Lower leg skin (tissue), 4 donors: ENCODE data around the gene PANK4. TPM values are rescaled to one million over a fixed set of nuclear protein-coding genes. Genes with fewer than 3 reads are reported as not detected.

ENCODE experiments used
- DNase-seq, 2 donors: peaks; one replicate each; pipeline ENCODE4 v3.0.0-alpha.2; 2019; ENCODE audit warnings: low spot score in 2 of 2
- H3K4me3 ChIP-seq: fragments of 200-600 bp; sonication (generic); 2 replicates; pipeline ENCODE4 v1.5.1; 2017; ENCODE audit warnings: mild to moderate bottlenecking, low read depth; ENCODE audit not compliant: poor library complexity, severe bottlenecking
- POLR2A ChIP-seq, 2 donors: fragments of 450-650 bp; IDR thresholded peaks; one replicate each; pipeline ENCODE4 v1.6.1; 2016 to 2017; ENCODE audit warnings: antibody characterized with exemption in 2 of 2, mild to moderate bottlenecking in 1 of 2, moderate library complexity in 1 of 2
- whole genome bisulfite sequencing, 2 donors: methylation state at CpG; one replicate each; pipeline ENCODE4 v1.1.5; 2018; 5-methylcytosine and 5-hydroxymethylcytosine counted together
- intact Hi-C: fragments of 100-400 bp; cut with DNase I; formaldehyde crosslinking; loops from one replicate; pipeline ENCODE4 v1.15.0; 2023; ENCODE audit warnings: low total_unique reads
- total RNA-seq, 4 donors: library from RNA; depleted of rRNA; stranded (reverse); fragments of >200 nt; gene quantifications; one replicate each; pipeline ENCODE4 v1.1.0, GENCODE V29; 2016
- TF ChIP-seq, protein P1 (sequence below), 3 donors: fragments of 450-650 bp; IDR thresholded peaks; one replicate each; pipeline ENCODE4 v1.5.1; 2016; ENCODE audit warnings: antibody characterized with exemption in 3 of 3, mild to moderate bottlenecking in 3 of 3, moderate library complexity in 2 of 3

PANK4 gene
- total RNA-seq, 4 donors from 2014 or later, result 26.8 to 34.7 (median 32.5) TPM

- H3K4me3 ChIP-seq, result no peak overlapping the region
- no peak for TF ChIP-seq POLR2A (IDR thresholded peaks at IDR 0.05)
- TF ChIP-seq, protein P1, sequence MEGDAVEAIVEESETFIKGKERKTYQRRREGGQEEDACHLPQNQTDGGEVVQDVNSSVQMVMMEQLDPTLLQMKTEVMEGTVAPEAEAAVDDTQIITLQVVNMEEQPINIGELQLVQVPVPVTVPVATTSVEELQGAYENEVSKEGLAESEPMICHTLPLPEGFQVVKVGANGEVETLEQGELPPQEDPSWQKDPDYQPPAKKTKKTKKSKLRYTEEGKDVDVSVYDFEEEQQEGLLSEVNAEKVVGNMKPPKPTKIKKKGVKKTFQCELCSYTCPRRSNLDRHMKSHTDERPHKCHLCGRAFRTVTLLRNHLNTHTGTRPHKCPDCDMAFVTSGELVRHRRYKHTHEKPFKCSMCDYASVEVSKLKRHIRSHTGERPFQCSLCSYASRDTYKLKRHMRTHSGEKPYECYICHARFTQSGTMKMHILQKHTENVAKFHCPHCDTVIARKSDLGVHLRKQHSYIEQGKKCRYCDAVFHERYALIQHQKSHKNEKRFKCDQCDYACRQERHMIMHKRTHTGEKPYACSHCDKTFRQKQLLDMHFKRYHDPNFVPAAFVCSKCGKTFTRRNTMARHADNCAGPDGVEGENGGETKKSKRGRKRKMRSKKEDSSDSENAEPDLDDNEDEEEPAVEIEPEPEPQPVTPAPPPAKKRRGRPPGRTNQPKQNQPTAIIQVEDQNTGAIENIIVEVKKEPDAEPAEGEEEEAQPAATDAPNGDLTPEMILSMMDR (IDR thresholded peaks at IDR 0.05), result no peak
- no peak for DNase-seq
- intact Hi-C loops, result no loop called here
- 55 to 57% methylated on average over 9 to 12 of the region's 12 CpGs for WGBS, 2 donors
These were observed 60.1 kb downstream of the PANK4 start for GRCh38 chr1:2466270-2466665.

GRCh38 chr1:2465371-2466269 lies 60.8 kb downstream of the PANK4 start:
- no peak overlapping the region for H3K4me3 ChIP-seq
- TF ChIP-seq, protein P1 (IDR thresholded peaks at IDR 0.05), result no peak
- no peak for TF ChIP-seq POLR2A (IDR thresholded peaks at IDR 0.05)
- DNase-seq, result no peak
- whole genome bisulfite sequencing, 2 donors, result 68 to 75% methylated on average over 33 of the region's 33 CpGs
- intact Hi-C loops, result no loop called here

DNA sequence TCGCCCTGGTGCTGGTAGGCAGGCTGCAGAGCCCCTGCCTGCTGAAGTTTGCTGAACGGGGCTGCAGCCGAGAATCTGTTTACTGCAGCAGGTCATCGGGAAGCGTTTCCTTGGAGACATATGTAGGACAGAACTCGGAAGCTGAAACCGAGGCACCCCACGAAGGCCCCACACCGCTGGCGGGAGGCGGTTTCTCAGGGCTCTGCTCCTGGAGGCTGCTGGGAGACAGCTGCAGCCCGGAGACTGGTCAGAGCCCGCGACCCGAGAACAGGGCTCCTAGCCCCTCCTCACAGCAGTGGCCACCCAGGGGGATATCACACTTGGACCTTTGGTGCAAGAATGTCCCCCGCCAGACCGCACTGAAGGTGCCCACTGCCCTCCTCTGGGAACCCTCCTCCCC lies 63.0 kb downstream of the PANK4 start:
- DNase-seq, result no peak
- WGBS, 2 donors, result 55 to 68% methylated on average over 12 to 15 of the region's 17 CpGs
- intact Hi-C loops, result no loop called here

DNA sequence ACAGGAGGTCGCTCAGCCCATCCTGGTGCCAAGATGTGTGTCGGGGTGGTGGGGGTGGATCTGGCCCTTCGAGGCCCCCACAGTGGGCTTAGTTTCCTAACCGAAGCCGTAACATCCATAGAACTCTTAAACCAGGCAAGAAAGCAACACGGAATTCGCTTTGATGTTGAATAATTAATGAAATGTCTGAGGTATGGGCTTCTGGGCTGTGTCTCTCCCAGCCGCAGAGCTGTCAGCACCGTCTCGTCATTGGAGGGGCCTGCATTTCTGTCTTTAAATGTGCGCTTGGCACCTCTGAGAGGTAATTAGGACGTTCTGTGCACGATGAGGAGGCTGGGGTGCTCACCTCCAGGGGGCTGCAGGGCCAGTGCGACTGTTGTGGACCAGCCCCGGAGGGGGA lies 63.6 kb downstream of the PANK4 start:
- DNase-seq, result no peak
- 59 to 62% methylated on average over 13 to 15 of the region's 15 CpGs for WGBS, 2 donors
- TF ChIP-seq POLR2A (IDR thresholded peaks at IDR 0.05), result no peak
- TF ChIP-seq, protein P1 (IDR thresholded peaks at IDR 0.05), result no peak
- H3K4me3 ChIP-seq, result no peak overlapping the region
- intact Hi-C loops, result no loop called here

More for the DNA sequence above, 63.0 kb downstream of the PANK4 start:
- TF ChIP-seq, protein P1 (IDR thresholded peaks at IDR 0.05), result no peak
- no peak overlapping the region for H3K4me3 ChIP-seq

DNA sequence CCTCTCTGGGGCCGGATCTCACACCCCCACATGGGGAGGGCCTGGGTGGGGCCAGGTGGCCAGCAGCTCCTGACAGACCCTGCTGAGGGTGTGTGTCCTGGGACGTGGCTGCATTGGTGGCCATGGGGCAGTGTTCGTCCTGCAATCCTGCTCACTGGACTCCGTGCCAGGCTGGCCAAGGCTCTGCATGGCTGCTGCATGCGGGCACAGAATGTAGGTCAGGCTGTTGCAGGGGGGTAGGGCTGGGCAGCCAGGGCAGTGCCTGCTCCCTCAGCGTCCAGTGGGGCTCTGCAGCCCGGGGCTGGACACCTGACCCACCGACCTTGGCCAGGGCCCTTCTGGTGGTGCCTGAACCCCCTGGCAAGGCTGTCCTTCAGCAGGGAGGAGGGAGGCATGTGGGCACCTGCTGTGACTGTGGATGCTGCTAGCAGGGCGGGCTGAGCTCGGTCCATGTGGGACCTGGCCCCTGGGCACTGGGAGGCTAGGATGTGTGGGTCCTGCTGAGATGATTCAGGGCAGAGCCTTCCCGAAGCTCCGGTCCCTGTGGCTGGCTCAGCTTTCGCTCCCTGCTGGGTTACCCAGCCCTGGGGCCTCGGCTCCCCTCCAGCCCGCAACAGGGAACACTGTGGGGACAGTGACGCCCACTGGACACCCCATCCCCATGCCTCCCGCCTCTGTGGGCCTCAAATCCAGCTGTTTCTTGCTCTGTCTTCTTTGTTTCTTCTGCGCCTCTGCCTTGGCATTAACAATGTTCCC lies 65.2 kb downstream of the PANK4 start:
- WGBS, 2 donors, result 71 to 77% methylated on average over 10 to 12 of the region's 18 CpGs
- intact Hi-C loops, result no loop called here

More for the DNA sequence above, 65.2 kb downstream of the PANK4 start:
- DNase-seq, result no peak
- H3K4me3 ChIP-seq, result no peak overlapping the region
- TF ChIP-seq POLR2A (IDR thresholded peaks at IDR 0.05), result no peak
- TF ChIP-seq, protein P1 (IDR thresholded peaks at IDR 0.05), result no peak
